Neural crest cell (in vitro differentiated cells): ENCODE results near the gene RAB11FIP5. TPM values are rescaled to one million over a fixed set of nuclear protein-coding genes. Genes with fewer than 3 reads are reported as not detected.

Experiments
- DNase-seq: peaks from one replicate; pipeline ENCODE4 v3.0.0; 2021; ENCODE audit warnings: low read depth, mixed read lengths, low spot score
- H3K27ac Mint-ChIP-seq: one replicate; pipeline ENCODE4 v1.8.0; 2021; ENCODE audit warnings: mild to moderate bottlenecking, mixed read lengths; ENCODE audit not compliant: unreplicated experiment
- H3K27me3 Mint-ChIP-seq: 2 replicates; pipeline ENCODE4 v1.8.0; 2021; ENCODE audit warnings: low read depth, mild to moderate bottlenecking, mixed read lengths
- H3K36me3 Mint-ChIP-seq: 2 replicates; pipeline ENCODE4 v1.8.0; 2021; ENCODE audit warnings: low read depth, mild to moderate bottlenecking, mixed read lengths
- H3K4me1 Mint-ChIP-seq: 2 replicates; pipeline ENCODE4 v1.8.0; 2021; ENCODE audit warnings: mixed read lengths
- H3K4me3 Mint-ChIP-seq: one replicate; pipeline ENCODE4 v1.8.0; 2021; ENCODE audit warnings: mild to moderate bottlenecking, mixed read lengths
- H3K9me3 Mint-ChIP-seq: 2 replicates; pipeline ENCODE4 v1.8.0; 2021; ENCODE audit warnings: mixed read lengths
- CTCF ChIP-seq: fragments of 200-600 bp; sonication (generic); conservative IDR thresholded peaks from 2 replicates; pipeline ENCODE4 v1.5.0; 2021; ENCODE audit warnings: antibody characterized with exemption, mild to moderate bottlenecking
- total RNA-seq: library from RNA; stranded (reverse); gene quantifications from 2 replicates; pipeline ENCODE4 v1.2.1, GENCODE V29; 2021

RAB11FIP5 gene
- total RNA-seq, 1 donor from 2014 or later, result 6.7 TPM

GRCh38 chr2:73135236-73135635, 22.5 kb upstream of the RAB11FIP5 start:
- no peaks in the 10 kb centered on the region for H3K36me3 Mint-ChIP-seq
- peaks cover 2% of the 10 kb centered on the region for H3K9me3 Mint-ChIP-seq
- no peak overlapping the region for H3K4me3 Mint-ChIP-seq
- DNase-seq, result no peak
- TF ChIP-seq CTCF, result no peak
- H3K27ac Mint-ChIP-seq, result no peak overlapping the region
- no peaks in the 10 kb centered on the region for H3K4me1 Mint-ChIP-seq
- H3K27me3 Mint-ChIP-seq, result peaks cover 21% of the 10 kb centered on the region

GRCh38 chr2:73134471-73134870, 21.7 kb upstream of the RAB11FIP5 start:
- Mint-ChIP-seq H3K4me1 (no peaks in the 10 kb centered on the region), H3K9me3 (peaks cover 2% of the 10 kb centered on the region), H3K27ac (no peak overlapping the region), H3K36me3 (no peaks in the 10 kb centered on the region), H3K27me3 (peaks cover 21% of the 10 kb centered on the region), H3K4me3 (no peak overlapping the region)
- no peak for TF ChIP-seq CTCF
- no peak for DNase-seq

GRCh38 chr2:73133566-73134197, 20.9 kb upstream of the RAB11FIP5 start:
- Mint-ChIP-seq H3K4me1 (no peaks in the 10 kb centered on the region), H3K27me3 (peaks cover 29% of the 10 kb centered on the region), H3K36me3 (no peaks in the 10 kb centered on the region), H3K9me3 (peaks cover 5% of the 10 kb centered on the region), H3K27ac (no peak overlapping the region), H3K4me3 (no peak overlapping the region)
- TF ChIP-seq CTCF, result no peak
- DNase-seq, result no peak

- TF ChIP-seq CTCF, result no peak
- no peak for DNase-seq
- Mint-ChIP-seq H3K36me3 (no peaks in the 10 kb centered on the region), H3K4me3 (no peak overlapping the region), H3K4me1 (no peaks in the 10 kb centered on the region), H3K9me3 (peaks cover 3% of the 10 kb centered on the region), H3K27me3 (peaks cover 33% of the 10 kb centered on the region), H3K27ac (no peak overlapping the region)
Observed at GRCh38 chr2:73131807-73132206, 19.1 kb upstream of the RAB11FIP5 start.

GRCh38 chr2:73130790-73131189, 18.0 kb upstream of the RAB11FIP5 start:
- H3K4me3 Mint-ChIP-seq, result no peak overlapping the region
- H3K4me1 Mint-ChIP-seq, result no peaks in the 10 kb centered on the region
- no peak for TF ChIP-seq CTCF
- H3K27ac Mint-ChIP-seq, result no peak overlapping the region
- H3K36me3 Mint-ChIP-seq, result no peaks in the 10 kb centered on the region
- no peak for DNase-seq
- H3K27me3 Mint-ChIP-seq, result peaks cover 32% of the 10 kb centered on the region
- H3K9me3 Mint-ChIP-seq, result peaks cover 7% of the 10 kb centered on the region
